Fibroblast of lung (primary cell): ENCODE data around the gene GOLGA3. TPM values are rescaled to one million over a fixed set of nuclear protein-coding genes. Genes with fewer than 3 reads are reported as not detected.

Source experiments
- DNase-seq, 2 donors: peaks; one replicate each; pipeline versions ENCODE4 v3.0.0 to v3.0.0-alpha.2; 2010; ENCODE audit warnings: low read depth in 2 of 2
- H2AFZ ChIP-seq: 2 replicates; pipeline ENCODE4 v1.5.1; 2012; ENCODE audit warnings: low read length, control low read depth, inconsistent platforms
- H3K27ac ChIP-seq: 2 replicates; pipeline ENCODE4 v1.5.1; 2011; ENCODE audit warnings: low read length, control low read depth; ENCODE audit not compliant: insufficient read depth
- H3K27me3 ChIP-seq: 2 replicates; pipeline ENCODE4 v1.5.1; 2011; ENCODE audit warnings: mild to moderate bottlenecking, low read length; ENCODE audit not compliant: control insufficient read depth, insufficient read depth
- H3K36me3 ChIP-seq: 2 replicates; pipeline ENCODE4 v1.5.1; 2011; ENCODE audit warnings: low read length; ENCODE audit not compliant: control insufficient read depth, insufficient read depth
- H3K4me1 ChIP-seq: 2 replicates; pipeline ENCODE4 v1.5.1; 2011; ENCODE audit warnings: low read length; ENCODE audit not compliant: control insufficient read depth, insufficient read depth; ENCODE audit errors: extremely low read depth
- H3K4me2 ChIP-seq: 2 replicates; pipeline ENCODE4 v1.5.1; 2011; ENCODE audit warnings: low read length, control low read depth; ENCODE audit not compliant: insufficient read depth; ENCODE audit errors: extremely low read depth
- H3K4me3 ChIP-seq, 4 experiments: fragments of 200-600 bp in 1 of 4; sonication (generic) in 1 of 4; replicated peaks in 1 of 4; 2 replicates each; pipeline ENCODE4 v1.5.1; 2011 to 2016; ENCODE audit warnings: low read length in 4 of 4, low read depth in 3 of 4, mild to moderate bottlenecking in 3 of 4, control low read depth in 2 of 4, inconsistent platforms in 1 of 4, mixed read lengths in 1 of 4; ENCODE audit not compliant: insufficient read depth in 1 of 4; ENCODE audit errors: control extremely low read depth in 1 of 4
- H3K79me2 ChIP-seq: 2 replicates; pipeline ENCODE4 v1.5.1; 2012; ENCODE audit warnings: mild to moderate bottlenecking, low read length, inconsistent platforms; ENCODE audit not compliant: control insufficient read depth, insufficient read depth
- H3K9ac ChIP-seq: 2 replicates; pipeline ENCODE4 v1.5.1; 2011; ENCODE audit warnings: mild to moderate bottlenecking, low read length, control low read depth; ENCODE audit not compliant: insufficient read depth
- H3K9me3 ChIP-seq: 2 replicates; pipeline ENCODE4 v1.5.1; 2012; ENCODE audit warnings: low read depth, low read length; ENCODE audit not compliant: control insufficient read depth, insufficient read depth
- H4K20me1 ChIP-seq: 2 replicates; pipeline ENCODE4 v1.5.1; 2011; ENCODE audit warnings: low read length; ENCODE audit not compliant: control insufficient read depth, insufficient read depth; ENCODE audit errors: extremely low read depth
- EZH2 ChIP-seq: IDR thresholded peaks from 2 replicates; pipeline ENCODE4 v1.5.1; 2012; ENCODE audit warnings: low read length, control low read depth, mild to moderate bottlenecking; ENCODE audit errors: missing control alignments
- polyA plus RNA-seq, 2 donors: library from polyadenylated mRNA; depleted of rRNA in 1 of 2; stranded (reverse) in 1 of 2; unstranded in 1 of 2; fragments of >200 nt; gene quantifications; 2 replicates each; pipeline ENCODE4 v1.2.1, GENCODE V29; 2011 to 2012; ENCODE audit warnings: missing spikeins in 1 of 2
- total RNA-seq: library from RNA; depleted of rRNA; stranded (reverse); fragments of >200 nt; gene quantifications from 2 replicates; pipeline ENCODE4 v1.2.1, GENCODE V29; 2014
- TF ChIP-seq, protein P1 (sequence below), 2 donors: IDR thresholded peaks in 1 of 2; conservative IDR thresholded peaks in 1 of 2; 1 replicate in 1 of 2; 2 replicates in 1 of 2; pipeline ENCODE4 v1.5.1; 2011 to 2012; ENCODE audit warnings: low read length in 2 of 2, control low read depth in 1 of 2, inconsistent platforms in 1 of 2, low read depth in 1 of 2, mild to moderate bottlenecking in 1 of 2

The GOLGA3 gene
- total and polyA plus RNA-seq, 2 donors (not counting 1 experiment from before 2014, with no cell fraction given): 28.3 to 133 TPM

DNA sequence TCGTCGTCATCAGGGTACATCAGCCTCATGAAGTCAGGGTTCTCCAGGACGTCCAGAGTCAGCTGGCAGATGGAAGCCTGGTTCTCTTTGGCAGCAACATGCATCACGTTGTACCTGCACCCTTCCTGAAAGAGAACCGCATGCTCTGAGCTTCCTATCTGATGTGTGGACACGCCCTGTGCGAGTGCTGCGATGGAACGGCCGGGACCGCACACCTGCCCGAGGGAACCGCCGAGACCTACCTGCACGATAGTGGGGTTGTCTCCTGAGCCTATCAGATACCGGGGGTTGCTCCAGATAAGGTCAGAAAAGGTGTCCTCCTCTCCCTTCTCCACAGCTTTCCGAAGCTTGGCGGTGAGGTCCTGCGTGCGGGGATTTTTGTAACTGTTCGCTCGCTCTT lies 80.8 kb downstream of the GOLGA3 start:
- Histone ChIP-seq H3K4me1 (no peaks in the 10 kb centered on the region), H3K9ac (no peak overlapping the region), H3K4me3 (no peak overlapping the region), H4K20me1 (no peaks in the 10 kb centered on the region), H3K27me3 (no peaks in the 10 kb centered on the region), H3K9me3 (no peaks in the 10 kb centered on the region), H2AFZ (no peak overlapping the region), H3K27ac (no peak overlapping the region), H3K4me2 (no peak overlapping the region), H3K36me3 (peaks cover 42% of the 10 kb centered on the region), H3K79me2 (peaks cover 67% of the 10 kb centered on the region)
- TF ChIP-seq, protein P1, sequence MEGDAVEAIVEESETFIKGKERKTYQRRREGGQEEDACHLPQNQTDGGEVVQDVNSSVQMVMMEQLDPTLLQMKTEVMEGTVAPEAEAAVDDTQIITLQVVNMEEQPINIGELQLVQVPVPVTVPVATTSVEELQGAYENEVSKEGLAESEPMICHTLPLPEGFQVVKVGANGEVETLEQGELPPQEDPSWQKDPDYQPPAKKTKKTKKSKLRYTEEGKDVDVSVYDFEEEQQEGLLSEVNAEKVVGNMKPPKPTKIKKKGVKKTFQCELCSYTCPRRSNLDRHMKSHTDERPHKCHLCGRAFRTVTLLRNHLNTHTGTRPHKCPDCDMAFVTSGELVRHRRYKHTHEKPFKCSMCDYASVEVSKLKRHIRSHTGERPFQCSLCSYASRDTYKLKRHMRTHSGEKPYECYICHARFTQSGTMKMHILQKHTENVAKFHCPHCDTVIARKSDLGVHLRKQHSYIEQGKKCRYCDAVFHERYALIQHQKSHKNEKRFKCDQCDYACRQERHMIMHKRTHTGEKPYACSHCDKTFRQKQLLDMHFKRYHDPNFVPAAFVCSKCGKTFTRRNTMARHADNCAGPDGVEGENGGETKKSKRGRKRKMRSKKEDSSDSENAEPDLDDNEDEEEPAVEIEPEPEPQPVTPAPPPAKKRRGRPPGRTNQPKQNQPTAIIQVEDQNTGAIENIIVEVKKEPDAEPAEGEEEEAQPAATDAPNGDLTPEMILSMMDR (conservative IDR thresholded peaks at IDR 0.05 in 1 of 2, IDR thresholded peaks at IDR 0.05 in 1 of 2; ENCODE audit: low read depth in 1 of 2, low read length in 2 of 2): no peak
- TF ChIP-seq EZH2: no peak
- DNase-seq: no peak

DNA sequence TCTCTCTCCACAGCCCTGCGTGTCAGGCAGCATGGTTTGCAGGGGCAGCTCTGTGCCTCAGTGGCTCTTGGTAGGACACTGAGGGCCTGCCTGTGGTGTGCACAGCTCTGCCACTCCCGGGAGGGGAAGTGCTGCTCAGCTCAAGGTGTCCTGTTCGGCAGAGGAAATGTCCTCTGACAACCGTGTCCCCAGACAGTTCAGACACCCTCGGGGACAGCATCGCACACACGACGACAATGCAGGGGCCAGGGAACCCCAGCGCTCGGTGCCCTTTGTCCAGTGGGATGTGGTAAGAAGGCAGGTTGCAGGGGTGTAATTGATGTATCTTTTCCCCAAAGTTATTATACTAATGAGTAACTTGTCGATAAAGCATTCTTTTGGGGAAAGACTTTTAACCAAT lies 81.3 kb downstream of the GOLGA3 start:
- no peak overlapping the region for H2AFZ ChIP-seq
- H3K27me3 ChIP-seq: no peaks in the 10 kb centered on the region
- peaks cover 46% of the 10 kb centered on the region for H3K36me3 ChIP-seq
- H3K9me3 ChIP-seq: no peaks in the 10 kb centered on the region
- no peaks in the 10 kb centered on the region for H4K20me1 ChIP-seq
- H3K4me1 ChIP-seq: no peaks in the 10 kb centered on the region
- H3K4me2 ChIP-seq: no peak overlapping the region
- peaks cover 67% of the 10 kb centered on the region for H3K79me2 ChIP-seq
- no peak overlapping the region for H3K4me3 ChIP-seq
- TF ChIP-seq, protein P1 (conservative IDR thresholded peaks at IDR 0.05 in 1 of 2, IDR thresholded peaks at IDR 0.05 in 1 of 2; ENCODE audit: low read depth in 1 of 2, low read length in 2 of 2): no peak
- no peak for TF ChIP-seq EZH2
- no peak for DNase-seq
- no peak overlapping the region for H3K27ac ChIP-seq
- no peak overlapping the region for H3K9ac ChIP-seq

DNA sequence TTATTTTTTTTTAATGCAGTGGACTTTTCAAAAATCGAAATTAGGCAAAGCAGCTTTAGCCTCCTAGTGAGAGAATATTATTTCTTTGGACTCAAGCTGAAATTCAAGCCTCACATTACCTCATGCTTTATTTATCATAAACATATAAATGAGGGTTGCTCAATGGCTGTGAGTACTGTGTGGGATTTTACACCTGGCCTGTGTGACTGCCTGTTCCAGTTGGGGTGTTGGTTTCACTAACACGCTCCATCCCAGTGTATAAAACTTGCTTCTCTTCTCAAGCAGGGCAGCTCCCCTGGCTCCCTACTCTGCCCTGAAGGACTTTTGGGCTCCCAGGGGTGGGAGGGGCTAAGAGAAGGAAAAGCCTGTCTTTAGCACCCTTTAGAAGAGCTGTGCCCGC lies 82.1 kb downstream of the GOLGA3 start:
- DNase-seq: no peak
- Histone ChIP-seq H4K20me1 (no peaks in the 10 kb centered on the region), H3K4me2 (no peak overlapping the region), H3K4me3 (no peak overlapping the region), H3K79me2 (peaks cover 64% of the 10 kb centered on the region), H3K36me3 (peaks cover 45% of the 10 kb centered on the region), H3K9ac (no peak overlapping the region), H2AFZ (no peak overlapping the region), H3K27me3 (no peaks in the 10 kb centered on the region), H3K27ac (no peak overlapping the region), H3K9me3 (no peaks in the 10 kb centered on the region), H3K4me1 (no peaks in the 10 kb centered on the region)
- TF ChIP-seq EZH2: no peak
- TF ChIP-seq, protein P1 (conservative IDR thresholded peaks at IDR 0.05 in 1 of 2, IDR thresholded peaks at IDR 0.05 in 1 of 2; ENCODE audit: low read depth in 1 of 2, low read length in 2 of 2): no peak
